GM12874 (cell line): ENCODE measurements around the gene PRR18.

ENCODE experiments used
- TF ChIP-seq, protein P1 (sequence below): IDR thresholded peaks from 2 replicates; pipeline ENCODE4 v1.5.1; 2011; ENCODE audit warnings: low read depth, mild to moderate bottlenecking, control low read depth, low read length, moderate library complexity; ENCODE audit not compliant: insufficient read depth

PRR18 gene

DNA sequence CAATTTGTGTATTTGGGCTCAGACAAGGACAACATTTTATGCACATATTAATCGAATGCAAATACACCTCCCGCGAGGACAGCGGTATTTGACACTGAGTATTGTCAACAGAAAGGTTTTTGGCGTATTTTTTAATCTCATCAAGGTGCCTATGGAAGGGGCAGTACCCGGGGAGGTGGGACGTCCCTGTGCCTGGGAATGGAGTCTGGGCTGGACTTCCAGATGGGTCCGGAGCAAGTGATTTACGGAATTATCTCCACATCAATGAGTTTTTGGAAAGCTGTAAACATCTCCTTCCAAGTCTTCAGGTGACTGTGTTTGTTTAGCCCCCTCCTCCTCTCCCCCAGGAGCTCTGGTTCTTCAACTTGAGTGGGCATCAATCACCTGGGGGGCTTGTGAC is 39.8 kb downstream of the PRR18 start:
- TF ChIP-seq, protein P1, sequence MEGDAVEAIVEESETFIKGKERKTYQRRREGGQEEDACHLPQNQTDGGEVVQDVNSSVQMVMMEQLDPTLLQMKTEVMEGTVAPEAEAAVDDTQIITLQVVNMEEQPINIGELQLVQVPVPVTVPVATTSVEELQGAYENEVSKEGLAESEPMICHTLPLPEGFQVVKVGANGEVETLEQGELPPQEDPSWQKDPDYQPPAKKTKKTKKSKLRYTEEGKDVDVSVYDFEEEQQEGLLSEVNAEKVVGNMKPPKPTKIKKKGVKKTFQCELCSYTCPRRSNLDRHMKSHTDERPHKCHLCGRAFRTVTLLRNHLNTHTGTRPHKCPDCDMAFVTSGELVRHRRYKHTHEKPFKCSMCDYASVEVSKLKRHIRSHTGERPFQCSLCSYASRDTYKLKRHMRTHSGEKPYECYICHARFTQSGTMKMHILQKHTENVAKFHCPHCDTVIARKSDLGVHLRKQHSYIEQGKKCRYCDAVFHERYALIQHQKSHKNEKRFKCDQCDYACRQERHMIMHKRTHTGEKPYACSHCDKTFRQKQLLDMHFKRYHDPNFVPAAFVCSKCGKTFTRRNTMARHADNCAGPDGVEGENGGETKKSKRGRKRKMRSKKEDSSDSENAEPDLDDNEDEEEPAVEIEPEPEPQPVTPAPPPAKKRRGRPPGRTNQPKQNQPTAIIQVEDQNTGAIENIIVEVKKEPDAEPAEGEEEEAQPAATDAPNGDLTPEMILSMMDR: no peak

DNA sequence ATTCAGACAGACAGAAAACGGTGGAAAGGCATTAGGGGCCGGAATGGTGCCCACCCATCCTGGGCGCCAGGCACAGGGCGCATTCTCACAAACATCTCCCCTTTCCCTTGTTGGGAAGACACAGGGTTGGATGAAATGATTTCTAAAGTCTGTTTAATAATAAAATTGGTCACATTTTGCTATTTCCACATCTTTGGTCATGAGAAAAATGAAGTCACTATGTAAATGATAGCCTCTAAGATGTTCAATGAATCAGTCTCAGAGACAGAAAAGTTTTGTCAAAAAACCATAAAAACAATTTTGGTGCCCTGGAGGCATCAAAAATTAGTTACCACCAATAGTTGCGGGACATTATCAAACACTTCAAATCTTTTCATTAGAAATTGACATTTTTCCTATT is 40.7 kb downstream of the PRR18 start:
- TF ChIP-seq, protein P1: no peak

DNA sequence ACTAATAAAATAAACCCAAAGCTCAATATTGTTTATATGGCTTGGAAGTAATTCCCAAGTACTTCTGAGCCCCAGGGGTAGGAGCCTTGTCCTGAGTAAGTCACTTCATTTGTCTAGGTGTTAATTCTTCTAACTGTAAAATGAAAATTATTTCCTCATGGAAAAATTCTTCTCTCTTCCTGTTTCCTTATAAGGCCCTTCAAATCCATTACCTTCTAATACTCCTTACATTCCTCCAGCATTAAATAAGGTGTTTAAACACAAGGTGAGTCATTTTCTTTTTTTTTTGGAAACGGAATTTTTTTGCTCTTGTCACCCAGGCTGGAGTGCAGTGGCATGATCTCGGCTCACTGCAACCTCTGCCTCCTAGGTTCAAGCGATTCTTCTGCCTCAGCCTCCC is 41.9 kb downstream of the PRR18 start:
- TF ChIP-seq, protein P1: no peak

DNA sequence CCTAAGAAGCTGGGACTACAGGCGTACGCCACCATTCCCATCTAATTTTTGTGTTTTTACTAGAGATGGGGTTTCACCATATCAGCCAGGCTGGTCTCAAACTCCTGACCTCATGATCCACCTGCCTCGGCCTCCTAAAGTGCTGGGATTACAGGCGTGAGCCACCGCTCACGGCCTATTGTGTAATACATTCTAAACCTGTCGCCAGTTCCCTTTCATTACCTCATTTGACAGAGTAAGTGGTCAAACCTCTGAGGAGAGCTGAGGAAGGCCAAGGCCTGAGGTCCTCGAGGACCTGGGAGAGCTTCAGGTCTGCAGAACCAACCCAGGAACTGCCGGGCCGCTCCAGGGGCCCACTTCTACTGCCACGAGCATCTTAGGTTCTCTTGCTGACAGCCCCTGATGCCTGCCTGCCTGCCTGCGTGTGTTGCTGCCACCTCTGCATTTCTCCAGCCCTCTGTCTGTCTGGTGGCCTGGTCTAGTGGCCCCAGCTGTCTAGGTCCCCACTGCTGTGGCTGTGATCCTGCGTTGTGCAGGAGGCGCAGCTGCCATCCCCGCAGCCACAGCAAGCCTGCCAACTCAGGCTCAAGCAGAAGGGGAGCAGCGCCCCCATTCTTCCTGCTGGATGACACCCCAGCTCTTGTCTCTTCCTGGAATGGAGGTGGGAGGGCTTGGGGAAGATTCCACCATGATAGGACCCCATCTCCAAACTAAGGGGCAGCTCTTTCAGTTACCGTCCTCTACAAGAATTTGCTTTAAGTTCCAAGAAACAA is 45.3 kb downstream of the PRR18 start:
- TF ChIP-seq, protein P1: no peak

DNA sequence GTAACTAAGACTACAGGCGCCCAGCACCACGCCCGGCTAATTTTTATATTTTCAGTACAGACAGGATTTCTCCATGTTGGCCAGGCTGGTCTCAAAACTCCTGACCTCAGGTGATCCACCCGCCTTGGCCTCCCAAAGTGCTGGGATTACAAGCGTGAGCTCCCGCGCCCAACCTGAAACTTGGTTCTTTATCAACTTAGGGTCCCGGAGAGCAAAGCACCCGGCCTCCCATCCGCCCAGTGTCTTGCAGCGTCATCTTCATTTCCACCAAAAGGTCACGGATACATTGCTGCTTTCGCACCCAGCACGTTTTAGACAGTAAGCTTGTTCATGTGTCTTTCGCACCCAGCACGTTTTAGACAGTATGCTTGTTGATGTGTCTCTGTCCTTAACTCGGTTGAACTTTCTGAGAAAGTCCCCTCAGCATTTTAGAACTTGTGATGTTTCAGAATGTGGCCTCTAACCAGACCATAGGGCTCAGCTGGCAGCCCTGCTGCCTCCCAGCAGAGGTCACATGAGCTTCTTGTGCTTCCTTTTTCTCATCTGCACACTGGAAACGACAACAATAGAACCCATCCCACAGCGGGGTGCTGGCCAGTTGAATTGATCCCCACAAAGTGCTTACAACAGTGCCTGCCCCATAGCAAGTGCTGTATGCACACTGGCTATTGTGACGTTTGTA is 48.8 kb downstream of the PRR18 start:
- TF ChIP-seq, protein P1: no peak

DNA sequence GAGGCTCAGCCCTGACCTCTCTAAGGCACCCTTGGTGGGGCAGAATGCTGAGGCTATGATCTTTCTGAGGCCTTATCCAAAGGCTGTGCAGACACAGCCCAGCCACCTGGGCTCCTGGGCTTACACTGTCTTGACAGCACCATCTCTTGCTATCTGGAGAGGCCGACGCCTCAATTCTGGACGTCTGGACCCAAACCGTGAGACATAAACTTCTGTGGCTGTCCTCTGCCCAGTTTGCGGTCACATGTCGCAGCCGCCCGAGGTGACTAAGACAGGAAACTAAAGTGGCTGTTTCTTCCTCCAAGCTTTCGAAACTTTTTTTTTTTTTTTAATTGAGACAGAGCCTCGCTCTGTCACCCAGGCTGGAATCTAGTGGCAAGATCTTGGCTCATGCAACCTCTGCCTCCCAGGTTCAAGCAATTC is 49.3 kb downstream of the PRR18 start:
- TF ChIP-seq, protein P1: no peak

DNA sequence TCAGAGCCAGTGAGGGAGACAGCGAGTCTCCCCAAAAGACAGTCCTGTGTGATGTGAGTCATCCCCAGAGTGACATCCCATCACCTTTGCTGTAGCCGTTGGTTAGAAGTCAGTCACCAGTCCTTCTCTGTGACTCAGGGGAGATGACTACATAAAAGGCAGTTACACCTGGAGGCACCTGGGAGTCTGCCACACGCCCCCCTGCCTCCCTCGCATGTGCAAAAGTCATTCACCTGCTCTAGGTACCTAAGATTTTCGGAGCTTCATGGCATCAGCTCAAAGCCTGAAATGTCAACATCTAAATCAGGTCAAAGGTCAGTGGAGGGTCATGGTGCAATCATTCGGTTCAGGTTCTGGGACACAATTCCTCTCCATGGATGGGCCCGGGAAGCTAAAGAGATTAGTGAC is 50.3 kb downstream of the PRR18 start:
- TF ChIP-seq, protein P1: no peak
